Activated gamma-delta T cell treated with anti-CD3 and anti-CD28 coated beads, Interleukin-2, amount 50 U/mL, for 16 hours (primary cell): ENCODE results near the gene UNC13C.

Source experiments
- DNase-seq: peaks from one replicate; pipeline ENCODE4 v3.0.0-alpha.2; 2020; ENCODE audit warnings: low read depth

The UNC13C gene

DNA sequence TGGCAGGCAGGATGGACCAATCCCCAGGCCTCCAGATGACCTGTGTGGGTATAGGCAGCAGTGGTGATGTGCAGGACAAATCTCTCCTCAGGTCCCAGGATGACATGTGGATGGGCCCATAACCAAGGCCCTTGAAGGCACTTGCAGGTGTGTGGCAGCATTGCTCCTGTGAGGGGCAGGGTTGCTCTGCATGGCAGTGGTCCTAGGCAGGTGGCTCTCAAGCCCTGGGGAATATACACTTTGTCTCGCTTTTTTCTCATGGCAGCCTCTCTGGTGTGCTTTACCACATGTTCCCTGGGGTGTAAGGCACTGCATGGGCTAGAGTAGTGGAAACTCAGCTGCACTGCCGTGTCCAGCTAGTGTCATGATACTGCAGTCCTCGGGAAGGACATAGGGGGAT, 503.6 kb downstream of the UNC13C start:
- no peak for DNase-seq

DNA sequence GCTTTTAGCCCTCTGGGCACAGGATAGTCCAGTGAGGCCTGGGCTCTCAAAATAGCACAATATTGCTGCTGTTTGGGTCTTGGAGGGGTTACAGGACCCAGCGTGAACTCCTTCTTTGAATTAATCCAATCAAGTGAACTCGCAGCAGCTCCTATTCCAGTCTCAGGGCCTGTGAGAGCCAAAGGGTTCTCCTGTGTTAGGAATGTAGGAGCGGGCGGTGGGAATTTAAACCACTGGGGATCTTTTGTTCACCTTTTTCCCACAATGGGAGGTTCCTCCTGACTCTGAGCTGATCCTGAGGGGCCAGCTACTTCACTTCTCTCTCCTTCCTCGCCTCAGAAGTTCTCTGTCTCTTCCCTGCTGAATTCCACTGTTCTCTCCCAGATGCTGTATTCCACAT, 504.0 kb downstream of the UNC13C start:
- no peak for DNase-seq

DNA sequence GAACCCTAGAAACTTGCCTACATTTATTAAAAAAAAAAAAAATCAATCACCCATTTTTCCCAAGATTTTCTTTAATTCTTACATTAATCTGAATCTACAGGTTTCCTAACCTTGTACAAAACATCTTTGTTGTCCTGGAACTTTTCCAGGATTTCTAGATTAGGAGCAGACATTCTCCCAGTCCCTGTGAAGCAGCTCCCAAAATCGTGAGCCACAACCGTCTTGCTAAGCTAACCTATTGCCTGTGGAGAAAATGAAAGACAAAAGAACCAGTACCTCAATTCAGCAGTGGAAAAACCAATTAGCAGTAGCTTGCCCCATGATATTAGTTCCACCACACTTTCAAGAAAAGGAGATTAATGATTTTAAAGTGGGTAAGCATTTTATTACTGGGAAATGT, 522.1 kb downstream of the UNC13C start:
- no peak for DNase-seq

DNA sequence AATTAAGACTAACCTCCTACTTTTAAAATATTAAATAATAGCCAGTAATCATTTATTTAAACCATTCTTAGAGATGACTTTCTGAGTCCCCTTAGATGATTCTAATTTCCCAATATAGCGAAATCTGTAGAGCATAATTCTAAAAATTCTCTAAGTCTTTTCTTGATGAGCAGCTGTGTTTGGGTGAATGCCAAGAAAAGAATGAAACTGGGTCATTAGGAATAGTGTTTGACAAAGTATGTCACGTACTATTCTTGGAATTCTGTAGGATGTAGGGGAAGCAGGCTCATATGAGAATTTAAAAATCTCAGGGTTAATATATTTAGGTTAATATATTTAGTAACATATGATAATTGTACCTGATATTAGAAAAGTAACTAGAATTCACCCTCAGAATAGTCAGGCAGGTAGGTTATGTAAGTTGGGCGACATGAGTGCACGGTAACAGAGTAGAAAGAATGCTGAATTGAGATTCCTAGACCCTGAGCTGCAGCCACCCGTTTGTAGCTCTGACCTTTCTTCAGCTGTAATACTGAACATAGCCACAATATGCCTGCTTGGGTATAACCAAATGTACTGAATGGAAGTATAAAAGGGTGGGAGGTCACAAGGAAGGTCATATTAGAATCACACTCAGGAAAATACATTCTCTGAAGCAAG, 524.3 kb downstream of the UNC13C start:
- DNase-seq, result no peak

DNA sequence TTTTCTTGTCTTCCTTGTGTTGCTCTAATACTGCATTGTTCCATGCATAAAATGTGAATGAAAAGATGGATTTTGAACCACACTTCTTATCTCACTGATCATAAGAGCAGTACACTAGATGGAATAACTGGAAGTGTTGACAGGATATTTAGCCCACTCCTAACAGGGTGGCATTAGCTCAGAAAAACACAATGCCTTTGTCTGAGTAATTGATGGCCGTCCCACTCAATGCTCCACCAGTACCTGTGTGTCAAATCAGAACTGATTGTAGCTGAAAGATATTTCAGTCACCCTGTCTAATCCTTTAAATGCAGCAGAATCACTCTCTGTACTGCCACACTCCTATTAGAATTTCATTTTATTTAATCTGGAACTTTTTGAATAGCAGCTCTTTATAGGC, 526.5 kb downstream of the UNC13C start:
- no peak for DNase-seq

DNA sequence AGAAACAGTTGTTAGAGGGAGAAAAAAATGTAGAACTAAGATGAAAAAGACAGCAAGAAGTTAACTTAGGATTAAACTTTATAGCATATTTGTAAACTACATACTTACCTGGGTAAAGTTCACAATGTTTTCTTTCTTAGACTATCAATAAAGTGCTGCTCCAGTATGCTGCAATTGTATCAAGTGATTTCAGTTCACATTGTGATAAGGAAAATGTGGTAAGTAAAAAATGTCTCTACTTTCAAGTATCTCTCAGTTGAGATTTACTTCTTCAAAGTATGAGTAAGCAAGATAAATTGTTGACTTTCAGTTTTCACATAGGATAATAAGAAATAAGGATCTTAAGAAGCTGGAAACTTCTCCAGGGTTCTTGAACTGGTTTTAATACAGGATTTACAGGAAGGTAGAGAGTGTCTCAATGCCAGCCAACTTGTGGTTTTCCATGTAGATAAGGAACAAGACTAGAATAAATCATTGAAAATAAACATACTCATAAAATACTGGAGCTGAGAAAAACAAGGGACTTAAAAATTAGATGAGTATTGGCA, 528.8 kb downstream of the UNC13C start:
- DNase-seq, result no peak

DNA sequence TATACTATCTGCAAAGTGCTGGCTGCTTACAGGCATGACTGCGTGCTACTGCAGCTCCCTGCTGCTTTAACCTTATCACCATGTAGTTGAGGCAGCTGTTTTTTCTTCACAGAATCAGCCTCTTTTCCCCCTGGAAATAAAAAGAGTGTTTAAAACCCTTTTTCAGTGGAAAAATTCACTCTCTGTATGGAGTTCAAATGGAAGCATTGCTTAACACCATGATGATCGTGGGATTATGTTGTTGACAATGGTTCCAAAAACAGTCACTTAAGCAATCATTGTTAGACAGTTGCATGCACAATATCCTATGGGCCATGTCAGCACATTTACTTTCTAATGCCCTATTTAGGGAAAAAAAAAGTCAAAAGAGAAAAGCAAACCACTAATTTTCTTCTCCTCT, 536.4 kb downstream of the UNC13C start:
- no peak for DNase-seq

DNA sequence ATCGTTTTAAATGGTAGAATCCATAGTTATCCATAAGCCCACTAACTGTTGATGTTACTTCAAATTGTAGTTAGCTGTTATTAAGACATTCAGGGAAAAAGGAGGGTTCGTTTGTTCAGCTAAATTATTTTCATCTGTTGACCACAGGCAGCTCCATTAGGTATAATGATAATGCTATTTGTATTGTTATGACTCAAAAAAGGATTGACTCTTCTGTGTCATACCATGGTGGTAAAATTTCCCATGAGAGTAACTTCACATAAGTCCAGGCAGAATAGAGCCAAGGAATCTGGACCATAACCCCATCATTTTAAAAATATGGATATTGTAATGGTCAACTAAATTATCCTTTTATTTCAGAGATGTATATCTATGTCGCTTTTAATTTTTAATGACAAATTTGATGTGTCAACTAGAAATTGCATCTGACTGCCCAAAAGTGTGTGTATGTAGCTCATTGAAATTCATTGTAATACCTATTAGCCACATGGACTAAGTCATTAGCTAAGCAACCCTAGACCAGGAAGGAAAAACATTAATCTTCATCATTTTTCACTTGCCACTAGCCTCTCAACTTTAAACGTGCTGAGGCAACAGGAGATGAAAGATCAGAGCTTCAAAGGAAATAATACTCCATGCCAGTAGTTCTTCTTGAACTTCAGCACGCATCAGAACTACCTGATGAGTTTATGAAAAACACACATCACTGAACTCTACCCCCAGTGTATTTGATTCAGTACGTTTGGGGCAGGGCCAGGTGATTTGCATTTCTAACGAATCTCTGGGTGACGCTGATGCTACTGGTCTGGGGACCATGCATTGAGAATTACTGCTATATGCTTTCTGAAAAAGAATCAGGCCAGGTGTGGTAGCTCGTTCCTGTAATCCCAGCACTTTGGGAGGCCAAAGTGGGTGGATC, 537.7 kb downstream of the UNC13C start:
- DNase-seq, result no peak

DNA sequence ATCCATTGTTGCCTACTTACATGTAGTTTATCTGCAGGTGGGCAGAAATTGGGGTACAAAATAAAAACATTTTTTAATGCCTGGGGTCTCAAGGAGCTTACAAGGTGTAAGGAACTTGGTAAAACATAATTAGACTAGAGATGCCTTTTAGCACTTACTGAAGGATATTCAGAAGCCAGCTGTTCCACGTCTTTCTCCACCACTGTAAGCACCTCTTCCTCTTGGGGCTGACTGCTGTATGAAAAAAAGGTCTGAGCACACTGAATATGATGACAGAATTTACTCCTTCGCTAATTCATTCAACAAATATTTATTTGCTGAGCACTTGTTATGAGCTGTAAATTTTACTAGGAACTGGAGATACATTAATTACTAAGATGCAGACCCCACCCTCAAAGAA, 539.1 kb downstream of the UNC13C start:
- no peak for DNase-seq

DNA sequence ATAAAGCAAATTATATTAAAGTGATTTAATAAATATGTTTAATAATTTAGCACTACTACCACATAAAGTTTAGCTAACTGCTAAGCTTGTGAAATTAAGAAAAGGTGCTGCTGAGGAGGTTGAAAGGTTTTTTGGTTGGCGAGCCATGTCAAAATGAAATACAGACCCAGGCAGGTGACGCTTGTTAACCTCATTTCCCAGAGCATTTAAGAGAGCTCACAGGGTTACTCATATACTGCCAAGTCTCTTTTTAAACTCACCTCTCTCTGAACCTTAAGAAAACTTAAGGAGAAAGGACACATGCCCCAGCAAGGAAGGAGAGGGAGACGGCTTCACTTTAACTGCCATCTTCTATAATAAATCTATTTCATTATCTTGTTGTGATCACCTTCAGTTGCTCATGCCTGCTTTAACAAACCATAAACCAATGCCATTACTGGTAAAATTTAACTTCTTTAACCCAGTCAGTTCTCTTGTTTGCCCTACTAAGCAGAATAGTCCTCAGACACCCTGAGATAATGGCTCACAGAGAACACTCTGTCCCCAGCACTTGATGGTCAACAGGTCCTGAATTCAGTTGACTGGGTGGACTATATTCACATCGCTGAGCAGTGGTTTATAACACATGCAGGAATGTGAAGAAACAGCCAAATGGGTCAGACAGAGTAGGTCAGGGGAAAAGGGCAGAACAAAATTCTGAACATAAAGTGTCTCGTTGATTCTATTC, 540.1 kb downstream of the UNC13C start:
- no peak for DNase-seq

DNA sequence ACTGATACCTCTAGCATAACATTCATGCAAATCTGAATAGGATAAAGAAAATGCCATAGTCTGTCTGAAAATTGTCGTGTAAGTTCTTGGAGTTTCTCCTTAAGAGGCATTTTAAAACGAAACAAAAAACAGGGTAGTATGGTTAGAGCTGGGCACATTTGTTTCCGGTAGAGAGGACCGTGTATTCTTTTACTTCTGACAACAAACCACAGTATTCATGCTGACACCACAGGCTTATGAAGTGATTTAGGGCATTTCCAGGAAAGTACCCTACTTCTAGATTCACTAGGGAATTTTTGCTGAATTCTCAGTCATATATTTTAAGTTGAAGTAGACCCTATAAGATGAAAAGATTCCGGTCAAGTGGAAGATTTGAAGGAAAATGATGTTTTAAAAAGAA, 541.3 kb downstream of the UNC13C start:
- no peak for DNase-seq

DNA sequence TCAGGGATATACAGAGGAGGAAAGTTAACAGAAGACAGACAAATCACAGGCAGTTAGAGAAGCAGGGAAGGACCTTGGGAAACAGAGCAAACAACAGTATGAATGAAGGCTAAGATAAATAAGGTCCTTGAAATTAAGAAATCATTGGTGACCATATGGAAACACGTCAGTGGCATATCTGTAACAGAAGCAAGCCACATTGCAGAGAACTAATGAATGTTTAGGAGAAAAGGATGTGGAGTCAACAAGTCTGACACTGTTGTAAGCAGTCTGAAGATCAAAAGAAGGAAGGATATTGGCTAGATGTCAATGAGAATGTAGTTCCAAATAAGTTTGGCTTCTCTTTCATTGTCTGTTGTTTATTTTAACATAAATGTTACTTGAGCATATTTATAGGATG, 542.4 kb downstream of the UNC13C start:
- no peak for DNase-seq

DNA sequence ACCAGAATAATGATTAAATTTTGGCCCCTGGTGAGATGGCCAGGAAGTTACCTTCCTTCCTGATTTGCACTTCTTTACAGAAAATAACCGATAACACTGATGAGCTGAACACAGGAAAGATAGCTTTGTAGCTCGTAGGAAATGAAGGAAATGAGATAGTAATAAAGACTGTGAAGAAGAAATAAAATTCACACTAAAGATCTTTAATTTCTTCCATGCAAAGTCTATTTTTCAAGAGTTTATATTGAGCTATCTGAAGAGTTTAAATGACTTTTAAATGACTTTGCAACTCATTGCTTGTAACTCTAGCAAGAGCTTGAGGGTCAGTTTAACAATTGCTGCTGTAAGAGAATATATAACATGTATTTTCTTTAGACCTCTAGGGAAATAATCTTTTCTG, 543.0 kb downstream of the UNC13C start:
- DNase-seq, result no peak

DNA sequence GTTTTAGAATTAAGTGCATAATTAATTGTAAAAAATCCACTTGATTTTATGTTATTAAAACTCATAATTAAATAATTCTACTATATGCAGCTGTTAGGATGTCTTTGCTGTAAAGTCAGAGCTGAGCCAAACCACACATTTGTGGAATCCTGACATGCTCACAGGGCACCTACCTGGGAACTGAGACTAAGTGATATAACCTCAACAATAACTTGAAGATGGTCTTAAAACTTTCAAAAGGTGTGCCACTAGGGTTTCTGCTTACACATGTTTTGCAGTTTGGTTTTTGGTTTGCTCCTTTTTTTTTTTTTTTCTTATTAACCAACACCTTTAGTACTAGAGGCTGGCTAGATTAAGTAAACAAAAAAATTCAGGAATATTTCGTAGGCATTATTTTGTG, 549.8 kb downstream of the UNC13C start:
- no peak for DNase-seq

DNA sequence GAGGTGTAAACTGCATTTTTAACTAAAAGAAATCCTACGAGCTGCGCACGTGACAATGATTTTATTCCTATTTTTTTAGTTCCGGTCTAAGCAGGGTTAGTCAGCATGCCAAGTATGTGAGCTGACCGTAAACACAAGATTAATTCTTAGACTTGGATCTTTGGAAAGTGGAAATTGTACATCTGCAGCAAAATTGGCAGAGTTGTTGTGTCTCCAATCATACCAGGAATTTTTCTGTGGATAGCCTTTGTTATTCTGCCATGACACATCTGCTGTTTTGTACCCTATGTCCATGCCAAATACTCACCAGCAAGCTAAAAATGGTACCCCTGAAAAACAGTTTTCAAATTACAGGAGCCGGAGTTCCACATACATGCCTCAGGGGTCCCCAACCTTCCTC, 562.5 kb downstream of the UNC13C start:
- no peak for DNase-seq

DNA sequence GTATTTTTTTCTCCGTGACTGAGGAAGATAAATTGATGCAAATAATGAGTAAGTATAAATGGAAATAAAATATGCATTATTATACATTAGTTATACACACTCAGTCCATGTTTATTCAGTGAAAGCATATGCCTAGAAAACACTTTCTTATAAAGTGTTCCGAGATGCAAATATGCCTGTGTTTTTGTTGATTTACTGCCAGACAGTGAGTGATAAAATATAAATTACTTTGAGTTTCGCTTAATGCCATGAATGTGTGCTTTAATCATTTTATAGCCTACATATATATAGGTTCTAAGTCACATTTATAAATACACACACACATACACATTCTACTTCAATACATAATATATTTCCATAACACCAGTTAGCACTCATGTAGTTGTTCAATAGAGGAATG, 569.2 kb downstream of the UNC13C start:
- no peak for DNase-seq

DNA sequence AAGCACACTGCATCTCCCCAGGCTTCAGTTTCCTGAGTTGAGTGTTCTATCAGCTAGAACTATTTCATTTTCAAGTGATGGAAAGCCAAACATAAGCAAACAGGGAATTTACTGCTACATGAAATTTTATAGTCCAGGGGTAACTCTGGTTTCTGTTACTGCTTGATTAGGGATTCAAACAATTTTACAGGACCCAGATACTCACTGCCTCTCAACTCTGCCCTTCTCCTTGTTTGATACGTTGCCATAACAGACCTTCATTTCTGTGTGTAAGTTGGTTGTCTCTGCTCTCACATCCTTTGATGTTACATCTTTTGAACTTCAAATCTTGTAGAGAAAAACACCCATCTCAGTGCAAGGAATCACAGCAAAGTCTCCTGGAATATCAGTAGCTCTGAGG, 572.7 kb downstream of the UNC13C start:
- no peak for DNase-seq

DNA sequence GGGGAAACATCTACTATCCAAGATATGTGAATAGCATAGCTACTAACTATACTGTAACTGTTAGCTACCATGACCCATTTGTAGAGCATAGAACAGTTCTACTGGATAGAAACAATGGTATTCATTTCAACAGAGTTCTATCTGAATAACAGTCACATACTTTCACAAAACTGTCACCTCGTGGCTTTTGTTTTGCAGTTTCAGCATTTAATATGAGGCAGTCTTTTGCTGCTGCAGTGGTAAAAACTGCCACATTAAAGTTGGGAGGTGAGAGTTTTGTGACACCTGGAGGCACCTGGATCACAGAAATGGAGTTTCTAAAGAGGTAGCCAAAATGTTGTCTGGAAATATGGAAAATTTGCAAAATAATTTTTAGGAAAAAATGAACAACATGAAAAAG, 578.0 kb downstream of the UNC13C start:
- DNase-seq, result no peak

DNA sequence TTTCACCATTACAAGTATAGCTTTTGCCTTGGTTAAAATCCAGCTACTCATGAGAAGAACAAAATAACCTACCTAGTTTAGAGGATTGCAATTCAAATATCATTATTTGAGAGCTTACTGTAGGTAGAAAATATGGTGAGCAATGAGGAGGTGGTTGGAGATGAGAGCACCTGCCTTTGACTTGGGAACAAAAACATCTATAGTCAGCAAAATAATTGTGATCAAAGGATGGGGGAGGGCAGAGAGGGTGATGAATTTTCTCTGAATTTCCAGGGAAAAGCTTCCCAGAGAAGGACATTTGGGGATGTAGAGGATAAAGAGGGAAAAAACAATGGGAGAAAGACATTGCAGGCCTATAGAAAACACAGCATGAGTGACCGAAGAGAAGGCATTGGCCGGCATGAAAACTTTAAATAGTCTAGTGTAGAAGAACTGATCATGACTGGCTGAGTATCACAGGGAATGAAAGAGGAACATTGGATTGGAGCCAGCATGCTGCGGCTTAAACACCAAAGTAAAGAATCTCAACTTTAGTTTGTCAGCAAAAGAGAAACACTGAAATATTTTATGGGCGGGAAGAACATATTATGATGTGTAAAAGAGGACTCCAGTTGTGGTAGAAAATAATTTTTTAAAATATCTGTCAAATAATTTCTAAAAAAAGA, 581.3 kb downstream of the UNC13C start:
- DNase-seq, result no peak

DNA sequence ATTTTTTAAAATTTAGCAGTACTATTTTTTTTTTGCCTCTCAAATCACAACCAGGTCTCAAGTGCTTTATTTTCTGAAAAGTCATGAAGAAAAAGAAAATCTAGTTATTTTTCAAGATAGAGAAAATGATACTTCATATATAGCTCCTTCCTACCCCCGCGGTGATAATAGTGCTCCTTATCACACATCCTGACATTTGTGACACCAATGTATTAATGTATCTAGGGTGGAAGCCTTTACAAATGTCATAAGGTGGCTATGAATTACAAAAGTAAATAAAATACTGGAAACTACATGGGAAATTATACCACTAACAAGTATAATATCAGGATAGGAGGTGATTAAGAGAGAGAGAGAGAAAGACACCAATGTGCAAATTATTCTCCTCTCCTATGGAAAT, 582.2 kb downstream of the UNC13C start:
- DNase-seq, result no peak

DNA sequence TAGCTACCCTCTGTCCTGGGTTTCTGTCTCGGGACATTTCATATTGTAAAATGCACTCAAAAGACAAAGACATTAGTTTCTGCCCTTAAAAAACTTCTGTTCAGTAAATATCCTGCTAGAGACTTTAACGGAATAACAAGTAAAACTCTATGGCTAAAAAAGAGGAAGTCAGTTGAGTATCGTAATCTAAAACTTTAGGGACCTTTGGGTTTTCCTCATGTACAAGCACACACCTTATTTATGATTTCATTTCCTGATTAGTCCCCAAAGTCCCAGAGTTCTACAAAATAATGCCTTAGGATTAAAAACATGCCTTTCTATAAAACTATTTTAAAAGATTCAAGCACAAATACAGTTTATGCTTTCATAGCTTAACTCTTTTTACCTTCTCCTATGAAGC, 585.9 kb downstream of the UNC13C start:
- no peak for DNase-seq

DNA sequence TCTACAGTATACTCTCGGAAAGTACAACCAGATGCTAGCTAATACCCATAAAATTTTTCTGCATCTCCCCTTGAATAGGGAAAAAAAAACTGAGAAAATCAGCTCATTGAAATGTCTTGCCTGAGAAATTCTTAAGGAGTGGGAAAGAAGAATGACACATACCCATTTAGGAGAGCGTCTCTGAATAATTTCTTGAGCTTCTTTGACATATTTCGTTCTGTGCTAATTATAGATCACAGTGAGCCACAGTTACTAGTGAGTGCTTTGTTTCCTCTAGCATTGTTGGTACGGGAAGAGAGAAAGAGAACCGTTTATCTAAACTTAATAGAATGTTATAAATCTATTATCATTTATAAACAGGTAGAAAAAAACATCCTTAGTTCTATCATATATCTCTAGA, 588.4 kb downstream of the UNC13C start:
- no peak for DNase-seq
